Peyer's patch (tissue), 4 donors: ENCODE data around the gene GSTM4. TPM values are rescaled to one million over a fixed set of nuclear protein-coding genes. Genes with fewer than 3 reads are reported as not detected.

Experiments
- DNase-seq, 3 donors: peaks; one replicate each; pipeline ENCODE4 v3.0.0-alpha.2; 2017 to 2019
- H3K27ac ChIP-seq, 4 donors: fragments of 200-600 bp; sonication (generic); one replicate each; pipeline ENCODE4 v1.5.1; 2016 to 2019
- H3K27me3 ChIP-seq, 2 donors: fragments of 200-600 bp; sonication (generic); one replicate each; pipeline ENCODE4 v1.5.1; 2019
- H3K36me3 ChIP-seq, 3 donors: fragments of 200-600 bp; sonication (generic); one replicate each; pipeline ENCODE4 v1.5.1; 2016 to 2019
- H3K4me1 ChIP-seq, 4 donors: fragments of 200-600 bp; sonication (generic); one replicate each; pipeline ENCODE4 v1.5.1; 2016 to 2019
- H3K4me3 ChIP-seq, 4 donors: fragments of 200-600 bp; sonication (generic); 1 replicate in 3 of 4; 2 replicates in 1 of 4; pipeline ENCODE4 v1.5.1; 2016 to 2019; ENCODE audit warnings: mild to moderate bottlenecking in 1 of 4
- H3K9me3 ChIP-seq, 4 donors: fragments of 200-600 bp; sonication (generic); one replicate each; pipeline ENCODE4 v1.5.1; 2016 to 2019; ENCODE audit warnings: mild to moderate bottlenecking in 1 of 4
- CTCF ChIP-seq, 6 experiments: fragments of 450-650 bp in 4 of 6; fragments of 200-600 bp in 2 of 6; sonication (generic) in 1 of 6; IDR thresholded peaks; one replicate each; pipeline ENCODE4 v1.5.1; 2017 to 2019; ENCODE audit warnings: antibody characterized with exemption in 6 of 6, mild to moderate bottlenecking in 3 of 6, moderate library complexity in 1 of 6
- POLR2A ChIP-seq, 2 donors: fragments of 450-650 bp; IDR thresholded peaks; one replicate each; pipeline ENCODE4 v1.5.1; 2017; ENCODE audit warnings: antibody characterized with exemption in 2 of 2, mild to moderate bottlenecking in 2 of 2, moderate library complexity in 2 of 2
- total RNA-seq, 4 donors: library from RNA; depleted of rRNA; stranded (reverse); fragments of >200 nt; gene quantifications; one replicate each; pipeline ENCODE4 v1.1.0, GENCODE V29; 2016

GSTM4 gene
- total RNA-seq, 4 donors from 2014 or later: 76.7 to 276 (median 228) TPM

GRCh38 chr1:109623601-109624161, 32.2 kb upstream of the GSTM4 start:
- Histone ChIP-seq H3K27ac (peak overlapping the region in 1 of 4 donors; percentile 63), H3K9me3 (no peaks in the 10 kb centered on the region), H3K4me1 (peaks cover 0 to 53% (median 17%) of the 10 kb centered on the region in 4 donors), H3K27me3 (no peaks in the 10 kb centered on the region), H3K4me3 (no peak overlapping the region), H3K36me3 (peaks cover 0 to 28% (median 0%) of the 10 kb centered on the region in 3 donors)
- TF ChIP-seq CTCF (IDR thresholded peaks at IDR 0.05) (no peak), POLR2A (IDR thresholded peaks at IDR 0.05) (no peak)
- no peak for DNase-seq

DNA sequence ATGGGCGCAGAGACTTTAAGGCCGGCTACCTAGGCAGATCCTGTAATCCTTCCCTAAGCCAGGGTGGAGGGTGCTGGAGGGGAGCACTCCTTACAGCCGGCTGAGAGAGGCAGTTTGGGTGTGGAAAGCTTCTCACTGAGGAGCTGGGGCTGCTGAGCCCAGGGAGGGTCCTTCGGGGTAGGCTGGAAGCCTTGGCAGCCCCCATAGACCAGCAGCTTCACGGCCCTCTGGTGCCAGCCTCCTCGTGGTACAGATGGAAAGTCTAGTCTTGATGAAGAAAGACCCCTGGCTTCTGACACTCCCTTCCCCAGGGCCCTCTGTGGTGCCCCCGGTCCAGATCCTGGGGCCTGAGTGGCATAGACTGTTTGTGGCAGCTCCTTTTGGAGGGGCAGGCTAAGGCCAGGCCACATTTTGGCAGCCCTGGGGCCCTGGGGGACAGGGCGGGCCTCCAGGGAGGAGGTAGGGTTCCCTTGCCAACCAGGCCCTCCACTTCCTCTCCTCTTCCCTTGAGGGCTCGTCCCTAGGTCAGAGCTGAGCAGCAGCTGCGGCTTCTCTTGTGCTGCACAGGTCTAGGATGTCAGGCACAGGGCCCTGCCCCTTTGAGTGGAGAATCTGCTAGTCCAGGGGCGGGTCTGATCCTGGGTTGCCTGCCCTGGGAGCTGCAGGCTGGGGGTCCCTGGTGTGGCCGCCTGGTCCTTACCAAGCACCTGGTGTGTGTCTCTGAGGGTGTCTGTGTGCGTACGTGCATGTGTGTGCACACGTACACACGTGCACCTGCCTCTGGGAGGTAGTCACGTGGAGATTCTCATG, 31.5 kb upstream of the GSTM4 start:
- Histone ChIP-seq H3K9me3 (no peaks in the 10 kb centered on the region), H3K27ac (peak overlapping the region in 1 of 4 donors; percentile 63), H3K4me1 (peaks cover 0 to 46% (median 15%) of the 10 kb centered on the region in 4 donors), H3K4me3 (no peak overlapping the region), H3K27me3 (no peaks in the 10 kb centered on the region), H3K36me3 (peaks cover 0 to 35% (median 0%) of the 10 kb centered on the region in 3 donors)
- peak in 1 of 3 donors; percentile 35 for DNase-seq
- TF ChIP-seq CTCF (IDR thresholded peaks at IDR 0.05): no peak
- TF ChIP-seq POLR2A (IDR thresholded peaks at IDR 0.05): no peak

DNA sequence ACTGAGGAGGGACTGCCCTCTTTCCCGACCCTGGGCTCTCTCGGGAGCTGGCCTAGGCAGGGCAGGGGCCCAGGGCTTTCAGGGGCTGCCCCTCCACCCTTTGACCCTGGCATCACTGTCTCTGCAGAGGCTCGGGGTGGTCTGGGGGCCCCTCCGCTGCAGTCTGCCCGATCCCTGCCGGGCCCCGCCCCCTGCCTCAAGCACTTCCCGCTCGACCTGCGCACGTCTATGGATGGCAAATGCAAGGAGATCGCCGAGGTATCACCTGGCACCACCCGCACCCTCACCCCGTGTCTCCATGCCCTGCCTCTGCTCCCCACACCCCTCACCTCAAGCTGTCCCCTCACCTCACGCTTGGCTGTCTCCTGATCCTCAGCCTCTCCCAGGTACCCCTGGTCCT, 30.7 kb upstream of the GSTM4 start:
- TF ChIP-seq POLR2A (IDR thresholded peaks at IDR 0.05) (no peak), CTCF (IDR thresholded peaks at IDR 0.05) (no peak)
- no peaks in the 10 kb centered on the region for H3K27me3 ChIP-seq
- H3K4me1 ChIP-seq: peaks cover 0 to 42% (median 15%) of the 10 kb centered on the region in 4 donors
- no peaks in the 10 kb centered on the region for H3K9me3 ChIP-seq
- H3K27ac ChIP-seq: no peak overlapping the region
- H3K36me3 ChIP-seq: peaks cover 0 to 41% (median 0%) of the 10 kb centered on the region in 3 donors
- DNase-seq: no peak
- no peak overlapping the region for H3K4me3 ChIP-seq

DNA sequence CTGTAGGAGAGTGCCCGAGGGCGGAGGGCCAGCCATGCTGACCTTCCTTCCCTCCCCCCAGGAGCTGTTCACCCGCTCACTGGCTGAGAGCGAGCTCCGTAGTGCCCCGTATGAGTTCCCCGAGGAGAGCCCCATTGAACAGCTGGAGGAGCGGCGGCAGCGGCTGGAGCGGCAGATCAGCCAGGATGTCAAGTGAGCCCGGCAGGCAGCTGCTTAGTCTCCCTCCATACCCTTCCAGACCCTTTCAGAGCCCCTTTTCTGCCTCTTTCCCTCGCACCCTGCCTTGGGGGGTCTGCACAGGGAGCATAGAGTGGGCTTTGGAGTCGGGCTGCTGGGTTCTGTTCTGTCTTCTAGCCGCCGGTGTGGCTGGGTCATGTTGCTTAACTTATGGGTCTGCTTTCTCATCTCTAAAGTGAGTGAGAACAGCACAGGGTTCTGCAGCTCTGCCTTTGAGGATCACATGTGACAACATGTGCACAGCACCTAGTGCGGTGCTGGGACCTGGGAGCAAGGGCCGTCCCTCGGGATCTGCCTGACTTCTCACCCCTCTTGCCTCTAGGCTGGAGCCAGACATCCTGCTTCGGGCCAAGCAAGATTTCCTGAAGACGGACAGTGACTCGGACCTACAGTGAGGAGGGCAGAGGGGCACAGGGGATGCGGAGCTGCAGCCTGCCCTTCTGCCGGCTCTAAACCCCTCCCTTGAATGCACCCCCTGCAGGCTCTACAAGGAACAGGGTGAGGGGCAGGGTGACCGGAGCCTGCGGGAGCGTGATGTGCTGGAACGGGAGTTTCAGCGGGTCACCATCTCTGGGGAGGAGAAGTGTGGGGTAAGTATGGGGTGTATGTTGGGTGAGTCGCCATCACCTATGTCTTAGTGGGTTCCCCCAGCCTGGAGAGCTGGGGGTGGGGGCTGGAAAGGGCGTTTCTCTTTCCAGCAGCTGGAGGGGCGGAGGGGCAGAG, 30.0 kb upstream of the GSTM4 start:
- no peak for DNase-seq
- peaks cover 0 to 42% (median 15%) of the 10 kb centered on the region in 4 donors for H3K4me1 ChIP-seq
- TF ChIP-seq POLR2A (IDR thresholded peaks at IDR 0.05): no peak
- no peak for TF ChIP-seq CTCF (IDR thresholded peaks at IDR 0.05)
- no peaks in the 10 kb centered on the region for H3K9me3 ChIP-seq
- no peak overlapping the region for H3K27ac ChIP-seq
- H3K4me3 ChIP-seq: no peak overlapping the region
- H3K36me3 ChIP-seq: peaks cover 0 to 45% (median 0%) of the 10 kb centered on the region in 3 donors
- no peaks in the 10 kb centered on the region for H3K27me3 ChIP-seq

GRCh38 chr1:109626682-109627408, 29.1 kb upstream of the GSTM4 start:
- H3K27ac ChIP-seq: no peak overlapping the region
- DNase-seq: no peak
- peaks cover 0 to 33% (median 15%) of the 10 kb centered on the region in 4 donors for H3K4me1 ChIP-seq
- no peak overlapping the region for H3K4me3 ChIP-seq
- H3K36me3 ChIP-seq: peaks cover 0 to 55% (median 0%) of the 10 kb centered on the region in 3 donors
- no peaks in the 10 kb centered on the region for H3K9me3 ChIP-seq
- no peak for TF ChIP-seq CTCF (IDR thresholded peaks at IDR 0.05)
- H3K27me3 ChIP-seq: no peaks in the 10 kb centered on the region
